ENCODE results near the gene CRYBA4.

Gene CRYBA4

DNA sequence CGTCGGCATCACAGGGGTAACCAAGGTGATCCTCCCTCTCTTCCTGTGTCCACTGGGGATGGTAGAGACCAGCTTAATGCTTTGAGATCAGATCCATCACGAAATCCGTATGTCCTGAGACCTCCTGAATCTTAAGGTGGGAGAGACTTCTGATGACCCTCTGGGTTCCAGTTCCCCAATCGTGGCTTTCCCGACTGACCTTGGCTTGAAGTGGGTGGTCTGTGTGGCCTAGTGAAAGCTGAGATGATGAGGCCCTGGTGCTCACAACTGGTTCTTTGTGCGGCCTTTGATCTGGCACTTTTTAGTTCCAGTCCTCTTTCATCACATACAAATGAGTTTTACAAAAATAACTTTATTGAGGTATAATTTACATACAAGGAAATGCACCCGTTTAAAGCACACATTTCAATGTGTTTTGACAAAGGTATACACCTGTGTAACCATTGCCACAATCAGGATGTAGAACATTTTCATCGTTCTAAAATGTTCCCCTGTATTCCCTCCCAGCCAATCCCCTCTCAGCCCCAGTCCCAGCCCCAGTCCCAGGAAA lies 41.7 kb downstream of the CRYBA4 start:
- no peak for DNase-seq

DNA sequence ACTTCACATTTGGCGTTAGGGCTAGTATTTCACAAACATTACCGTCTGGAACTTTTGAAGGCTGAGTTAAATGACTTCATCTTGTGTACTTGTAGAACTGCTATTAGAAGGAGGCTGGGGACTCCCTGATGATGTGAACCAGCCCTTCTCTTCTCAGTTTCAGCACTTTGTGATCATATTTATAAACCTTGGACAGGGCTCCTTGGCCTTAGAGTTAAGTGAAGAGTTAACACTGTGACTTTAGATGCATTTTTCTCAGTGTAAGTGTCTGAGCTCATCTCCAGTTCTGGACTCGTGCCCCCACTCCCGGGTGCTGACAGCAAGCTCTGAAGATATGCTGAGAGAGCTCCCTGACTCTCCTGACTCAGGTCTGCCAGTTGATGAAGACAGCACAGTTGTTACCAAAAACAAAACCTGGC lies 44.1 kb downstream of the CRYBA4 start:
- DNase-seq, result no peak

DNA sequence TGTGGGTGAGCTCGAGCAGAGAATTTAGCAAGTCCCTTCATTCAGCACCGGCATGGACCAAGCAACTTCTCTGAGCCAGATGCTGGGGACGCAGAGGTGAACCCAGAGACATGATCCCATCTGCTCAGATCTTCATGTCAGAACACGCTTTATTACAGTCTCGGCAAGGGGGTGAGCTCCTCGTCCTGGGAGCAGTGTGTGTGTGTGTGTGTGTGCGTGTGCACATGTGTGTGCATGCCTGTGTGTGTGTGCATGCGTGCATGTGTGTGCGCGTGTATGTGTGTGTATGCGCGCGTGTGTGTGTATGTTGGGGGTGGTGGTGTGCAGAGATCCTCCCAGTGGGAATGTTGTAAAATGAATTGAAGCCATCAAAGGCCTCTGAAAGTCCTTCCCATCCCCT lies 45.4 kb downstream of the CRYBA4 start:
- no peak for DNase-seq

DNA sequence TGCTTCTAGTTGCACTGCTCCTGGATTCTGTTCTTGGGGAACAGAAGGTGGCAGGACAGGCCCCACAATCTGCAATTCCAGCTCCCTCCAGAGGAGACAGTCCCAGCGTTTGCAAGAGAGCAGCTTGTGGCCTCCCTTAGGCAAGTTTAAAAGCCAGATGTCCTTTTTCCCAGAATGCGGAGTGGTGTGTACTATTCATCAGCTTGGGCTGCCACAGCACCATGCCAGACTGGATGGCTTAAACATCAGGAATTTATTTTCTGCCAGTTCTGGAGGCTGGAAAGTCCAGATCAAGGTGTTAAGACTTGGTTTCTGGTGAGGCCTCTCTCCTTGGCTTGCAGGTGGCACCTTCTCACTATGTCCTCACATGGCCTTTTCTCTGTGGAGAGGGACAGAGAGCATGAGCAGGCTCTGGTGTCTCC lies 47.3 kb downstream of the CRYBA4 start:
- no peak for DNase-seq

DNA sequence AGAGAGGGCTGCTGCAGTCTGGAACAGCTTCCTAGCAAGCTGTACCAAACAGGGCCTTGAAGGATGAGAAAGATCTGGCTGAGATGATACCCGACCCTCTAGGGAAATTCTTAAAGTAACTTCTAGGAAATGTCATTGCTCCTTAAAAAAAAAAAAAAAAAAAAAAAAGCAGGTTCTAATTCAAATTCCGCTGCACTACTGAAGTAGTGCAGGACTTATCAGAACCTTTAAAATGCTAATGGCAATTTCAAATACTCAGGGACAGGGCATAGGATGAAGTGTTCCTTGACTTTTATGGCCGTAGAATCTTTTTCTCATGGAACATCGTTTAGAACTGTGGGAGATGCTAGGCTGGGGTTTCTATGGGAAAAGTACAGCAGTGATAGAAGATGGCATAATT lies 48.7 kb downstream of the CRYBA4 start:
- DNase-seq, result no peak

DNA sequence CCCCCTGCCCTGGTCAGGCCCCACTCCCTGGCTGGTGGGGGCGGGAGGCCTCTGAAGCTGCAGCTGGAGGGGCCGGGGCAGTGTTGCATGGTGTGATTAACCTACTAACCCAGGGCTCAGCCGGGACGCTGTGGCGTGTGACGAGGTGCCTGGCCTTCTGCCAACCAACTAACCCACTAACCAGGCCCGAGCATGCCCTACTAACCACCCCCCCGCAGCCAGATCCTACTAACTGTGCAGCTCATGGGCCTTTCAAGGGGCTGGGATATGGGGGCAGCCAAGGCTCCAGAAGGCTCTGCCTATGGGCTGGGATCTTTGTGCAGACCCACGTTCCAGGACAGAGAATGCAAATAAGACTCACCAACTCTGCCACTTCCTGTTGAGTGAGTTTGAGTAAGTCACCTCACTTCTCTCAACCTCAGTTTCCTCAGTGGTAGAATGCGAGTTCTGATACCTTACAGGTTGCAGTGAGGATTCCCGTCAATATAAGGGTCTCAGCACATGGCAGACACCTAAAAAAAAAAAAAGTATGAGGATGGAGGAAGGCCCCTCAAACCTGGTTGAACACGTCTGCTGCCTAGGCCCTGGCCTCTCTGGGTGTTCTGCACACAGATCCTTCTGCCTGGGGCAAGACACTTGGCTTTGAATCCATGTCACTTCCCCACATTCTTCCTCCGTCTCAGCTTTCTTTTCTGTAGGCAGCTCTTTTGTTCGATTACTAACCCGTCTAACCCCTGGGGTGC lies 49.7 kb downstream of the CRYBA4 start:
- DNase-seq, result no peak

DNA sequence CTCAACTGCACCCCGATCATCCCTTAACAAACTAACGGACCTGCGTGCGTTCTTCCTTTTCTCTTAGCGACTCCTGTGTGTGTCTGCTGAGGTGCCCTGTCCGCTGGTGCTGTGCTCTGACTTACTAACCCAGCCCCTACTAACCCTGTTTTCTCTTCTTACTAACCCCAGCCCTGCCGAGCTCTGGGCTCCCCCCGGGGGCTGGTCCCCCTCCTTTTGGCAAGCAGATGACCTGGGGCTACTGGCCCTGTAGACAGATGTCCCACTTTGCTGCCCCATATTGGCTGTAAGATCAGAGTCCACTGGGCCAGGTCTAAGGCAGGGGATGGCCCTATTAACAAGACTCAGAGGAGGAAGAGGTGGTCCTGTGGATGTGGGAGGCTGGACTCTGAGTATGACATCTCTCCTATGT lies 50.3 kb downstream of the CRYBA4 start:
- DNase-seq, result no peak

DNA sequence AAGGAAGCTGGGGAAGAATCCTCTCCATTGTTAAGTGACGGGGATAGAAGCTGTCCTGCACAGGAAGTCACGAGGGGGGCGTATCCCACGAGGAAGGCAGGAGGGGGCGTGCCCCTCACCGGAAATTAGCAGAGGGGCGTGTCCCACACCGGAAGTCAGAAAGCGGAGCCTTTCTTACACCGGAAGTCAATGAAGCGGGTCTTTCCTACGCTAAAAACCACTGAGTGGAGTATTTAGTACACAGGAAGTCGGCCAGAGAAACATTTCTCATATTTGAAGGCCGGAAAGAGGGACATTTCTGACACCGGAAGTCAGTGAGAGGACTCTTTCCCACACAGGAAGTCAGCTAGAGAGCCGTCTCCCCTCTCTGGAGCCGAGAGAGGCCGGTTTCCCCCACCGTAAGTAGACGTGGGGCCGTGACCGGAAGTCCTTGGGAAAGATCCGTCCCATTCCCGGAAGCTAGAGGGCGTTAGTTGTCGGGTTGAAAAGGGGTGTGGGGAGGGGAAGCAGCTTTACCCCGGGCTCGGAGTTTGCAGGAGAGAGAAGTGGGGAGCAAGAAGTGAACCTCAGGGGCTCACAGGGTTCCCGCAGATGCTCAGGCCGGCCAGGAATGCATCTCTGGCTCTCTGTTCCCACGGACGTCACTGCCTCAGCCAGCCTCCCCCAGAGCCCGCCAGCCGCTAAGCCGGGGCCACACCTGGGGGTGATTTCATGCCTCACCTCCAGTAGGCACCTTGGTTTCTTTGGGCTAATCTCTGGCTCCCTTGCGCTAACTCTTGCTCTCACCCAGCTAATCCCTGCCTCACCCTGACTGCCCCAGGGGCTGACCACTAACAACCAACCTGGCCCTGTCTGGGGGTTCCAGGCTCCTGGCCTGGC lies 51.1 kb downstream of the CRYBA4 start:
- peak; percentile 82 to 84 for DNase-seq

DNA sequence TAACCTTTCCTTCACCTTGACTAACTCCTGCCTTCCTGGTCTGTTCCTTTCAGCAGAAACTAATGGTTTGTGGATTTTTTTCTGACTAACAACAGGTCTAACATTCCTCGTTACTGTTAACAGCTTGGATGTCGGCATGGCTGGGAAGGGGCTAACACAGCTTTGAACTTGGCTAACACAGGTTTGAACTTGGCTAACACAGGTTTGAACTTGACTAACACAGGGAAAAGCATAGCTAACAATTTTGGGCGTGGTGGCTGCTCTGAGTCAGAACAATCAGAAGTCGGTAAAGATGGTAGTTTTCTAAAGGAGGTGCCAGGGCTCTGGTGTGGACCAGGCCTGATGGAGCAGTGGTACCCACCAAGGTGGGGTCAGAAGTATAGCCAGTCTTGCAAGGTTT lies 51.7 kb downstream of the CRYBA4 start:
- no peak for DNase-seq

DNA sequence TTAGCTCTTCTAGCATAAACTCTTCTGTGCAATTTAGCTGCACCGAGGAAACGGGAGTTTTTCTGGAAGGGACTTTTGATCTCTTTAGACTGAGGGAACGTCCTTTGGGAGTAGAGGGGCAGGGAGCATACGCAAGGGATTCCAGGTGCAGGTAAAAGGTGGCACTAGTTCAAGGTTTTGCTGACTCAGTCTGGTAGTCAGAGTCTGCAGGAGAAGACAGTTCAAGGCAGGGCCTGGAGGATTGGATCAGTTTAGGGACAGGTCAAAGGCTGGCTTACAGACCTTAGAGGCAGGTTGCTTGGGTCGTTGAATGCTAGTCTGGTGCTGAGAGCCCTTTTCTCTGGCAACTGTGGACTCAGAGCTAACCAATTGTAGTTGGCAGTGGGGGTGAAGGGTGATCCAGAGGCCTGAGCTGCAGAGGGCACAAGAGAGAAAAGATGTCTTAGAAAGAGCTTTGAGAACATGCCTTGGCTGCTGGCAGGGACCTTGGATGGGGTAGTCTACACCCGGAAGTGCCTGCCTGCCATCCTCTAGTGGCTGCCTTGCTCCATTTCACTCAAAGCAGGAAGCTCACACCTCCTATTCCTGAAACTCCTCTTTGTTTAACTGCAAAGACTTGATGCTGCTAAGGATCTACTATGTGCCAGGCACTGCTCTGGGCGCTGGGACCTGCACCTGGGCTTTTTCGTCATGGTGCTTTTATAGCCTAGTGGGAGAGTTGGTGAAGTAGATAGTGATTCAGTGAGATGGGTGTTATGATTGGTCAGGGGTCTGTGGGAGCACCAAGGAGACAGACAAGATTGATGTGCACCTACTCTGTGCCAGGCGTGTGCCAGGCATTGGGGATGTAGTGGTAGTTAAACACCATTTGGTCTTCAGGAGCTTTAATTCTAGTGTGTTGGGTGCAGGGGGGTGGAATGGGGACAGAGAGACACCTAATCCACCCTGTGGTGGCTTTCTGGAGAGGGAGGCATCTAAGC lies 52.7 kb downstream of the CRYBA4 start:
- no peak for DNase-seq

DNA sequence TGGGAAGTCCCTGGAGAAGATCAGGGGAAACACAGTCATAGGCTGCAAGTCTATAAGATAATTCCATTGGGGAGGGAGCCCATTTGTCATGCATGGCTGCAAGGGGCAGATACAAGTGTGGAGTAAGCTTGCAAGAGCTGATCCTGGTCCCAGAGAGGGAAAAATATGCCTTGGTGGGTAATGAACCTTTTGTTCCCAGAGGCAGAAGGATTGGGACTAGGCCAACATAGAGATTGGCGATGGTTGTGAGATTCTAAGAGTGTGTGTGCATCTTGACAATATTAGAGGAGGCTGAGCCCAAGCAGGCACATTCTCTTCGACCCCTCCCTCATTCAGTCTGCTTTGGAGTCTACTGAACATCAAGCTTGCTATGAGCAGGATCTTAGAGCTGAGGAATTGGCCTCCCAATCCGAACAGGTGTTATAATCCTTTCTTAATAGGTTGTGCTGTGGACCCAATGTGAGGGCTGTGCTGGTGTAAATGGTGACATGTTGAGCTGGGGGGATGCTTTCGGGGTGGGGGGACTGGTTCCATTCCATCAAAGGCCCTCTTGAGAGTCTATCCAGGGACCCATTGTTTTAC lies 54.0 kb downstream of the CRYBA4 start:
- DNase-seq, result no peak

DNA sequence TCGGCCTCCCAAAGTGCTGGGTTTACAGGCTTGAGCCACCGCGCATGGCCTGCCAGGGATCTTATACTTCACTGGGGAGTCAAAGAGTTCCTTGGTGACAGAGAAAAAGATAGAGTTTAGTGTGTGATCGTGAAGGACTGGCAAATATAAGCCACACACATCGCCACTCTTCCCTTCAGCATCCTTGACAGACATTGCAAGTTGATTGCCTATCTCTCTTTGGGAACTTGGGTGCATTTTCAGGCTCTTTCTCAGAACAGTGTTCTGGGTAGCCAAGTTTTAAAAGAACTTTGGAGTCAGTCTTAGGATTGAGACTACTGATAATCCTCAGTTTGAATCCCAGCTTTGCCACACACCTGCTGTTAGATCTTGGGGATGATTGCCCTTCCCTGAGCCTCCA lies 55.5 kb downstream of the CRYBA4 start:
- no peak for DNase-seq

DNA sequence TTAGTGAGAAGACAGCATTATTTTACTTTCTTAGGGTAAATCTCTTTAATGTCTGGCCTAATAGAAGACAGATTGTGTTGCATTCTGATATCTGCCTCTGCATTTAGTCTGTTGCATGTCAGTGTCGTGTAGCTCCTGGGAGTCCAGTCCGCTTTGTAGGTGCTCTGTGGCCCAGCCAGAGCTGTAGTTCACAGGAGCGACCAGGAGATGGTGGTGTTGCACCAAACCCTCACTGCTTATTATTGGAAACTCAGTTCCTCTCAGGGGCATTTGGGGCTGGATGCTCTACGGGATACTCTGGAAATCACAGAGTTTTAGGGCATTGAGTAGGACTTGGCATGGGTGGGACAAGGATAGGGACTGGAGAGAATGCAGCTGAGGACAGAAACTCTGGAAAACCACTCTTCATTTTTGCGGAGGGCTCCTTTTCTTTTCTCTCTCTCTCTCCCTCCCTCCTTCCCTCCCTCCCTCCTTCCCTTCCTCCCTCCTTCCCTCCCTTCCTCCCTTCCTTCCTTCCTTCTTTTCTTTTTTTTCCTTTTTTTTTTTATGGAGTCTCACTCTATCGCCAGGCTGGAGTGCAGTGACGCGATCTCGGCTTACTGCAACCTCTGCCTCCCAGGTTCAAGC lies 57.4 kb downstream of the CRYBA4 start:
- DNase-seq, result peak; percentile 9 to 34
